ENCODE results near the gene EFNA4. TPM values are rescaled to one million over a fixed set of nuclear protein-coding genes. Genes with fewer than 3 reads are reported as not detected.

Gene EFNA4
- total RNA-seq, 1 experiment from 2014 or later: 9.8 TPM

GRCh38 chr1:155066777-155067176, 3.2 kb downstream of the EFNA4 start:
- Histone ChIP-seq H3K36me3 (ENCODE audit: control insufficient read depth in 1 of 2, insufficient read depth in 2 of 2, low read length in 2 of 2) (peaks cover 0 to 13% of the 10 kb centered on the region in 2 experiments; a peak in 2 of 4 replicates), H3K27me3 (ENCODE audit: insufficient read depth, low read length) (no peaks in the 10 kb centered on the region), H3K9me3 (ENCODE audit: control insufficient read depth in 1 of 2, insufficient read depth in 1 of 2, low read depth in 1 of 2, low read length in 2 of 2) (no peaks in the 10 kb centered on the region), H3K4me2 (ENCODE audit: low read length) (no peak overlapping the region), H4K20me1 (ENCODE audit: insufficient read depth) (no peaks in the 10 kb centered on the region), H3K27ac (ENCODE audit: low read depth, low read length) (no peak overlapping the region), H3K79me2 (ENCODE audit: insufficient read depth, low read length) (0 out of 2 replicates have a peak, but pooled peaks cover 5% of the 10 kb centered on the region), H3K9me2 (ENCODE audit: insufficient read depth) (no peaks in the 10 kb centered on the region), H3K9ac (ENCODE audit: low read length) (no peak overlapping the region), H3K4me3 (replicated peaks in 1 of 2; ENCODE audit: low read depth in 1 of 2, low read length in 2 of 2) (no peak overlapping the region), H2AFZ (ENCODE audit: low read depth, low read length, poor library complexity, severe bottlenecking) (no peak overlapping the region), H3K4me1 (ENCODE audit: control insufficient read depth in 1 of 2, insufficient read depth in 2 of 2, low read length in 2 of 2) (peaks cover 30 to 50% of the 10 kb centered on the region in 2 experiments)
- CTCF ChIA-PET: interaction anchor here (6.7 kb wide), 1 partner anchor 19 kb away, joined by 44 read pairs; no protein-coding TSS in a partner anchor
- RAD21 ChIA-PET (ENCODE audit: low non-redundant PET in 1 of 2, low total read pairs in 2 of 2, uncharacterized antibody in 2 of 2, unreplicated experiment in 2 of 2): no interaction called here
- no peak for ATAC-seq
- intact Hi-C loops (cut with micrococcal nuclease): no loop called here
- POLR2A ChIA-PET: interaction anchor here (1.4 kb wide), 1 partner anchor 18 kb away, joined by 3 read pairs; no protein-coding TSS in a partner anchor
- DNase-seq (ENCODE audit: low read depth, low spot score): no peak
- no peak for TF ChIP-seq RAD21 (IDR thresholded peaks at IDR 0.05; ENCODE audit: low read depth)
- no TSS peak for BruUV-seq (replicated peaks)

DNA sequence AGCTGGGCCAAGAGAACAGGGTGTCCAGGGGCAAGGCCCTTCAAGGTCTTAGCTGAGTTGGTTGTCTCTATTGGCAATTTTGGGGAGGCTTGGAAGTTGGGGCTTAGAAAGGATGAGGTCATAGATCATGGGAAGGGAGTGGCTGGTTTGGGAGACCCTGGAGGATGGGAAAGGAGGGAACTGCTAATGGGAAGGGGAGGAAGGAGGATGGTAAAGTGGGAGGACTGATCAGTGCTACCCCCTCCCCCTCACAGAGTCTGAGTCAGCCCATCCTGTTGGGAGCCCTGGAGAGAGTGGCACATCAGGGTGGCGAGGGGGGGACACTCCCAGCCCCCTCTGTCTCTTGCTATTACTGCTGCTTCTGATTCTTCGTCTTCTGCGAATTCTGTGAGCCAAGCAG, 5.1 kb downstream of the EFNA4 start:
- 0 out of 2 replicates have a peak, but pooled peaks cover 5% of the 10 kb centered on the region for H3K79me2 ChIP-seq (ENCODE audit: insufficient read depth, low read length)
- H3K4me2 ChIP-seq (ENCODE audit: low read length): no peak overlapping the region
- intact Hi-C loops (cut with micrococcal nuclease): no loop called here
- H3K36me3 ChIP-seq (ENCODE audit: control insufficient read depth in 1 of 2, insufficient read depth in 2 of 2, low read length in 2 of 2): peaks cover 0 to 13% of the 10 kb centered on the region in 2 experiments; a peak in 2 of 4 replicates
- H3K27me3 ChIP-seq (ENCODE audit: insufficient read depth, low read length): no peaks in the 10 kb centered on the region
- no peaks in the 10 kb centered on the region for H3K9me3 ChIP-seq (ENCODE audit: control insufficient read depth in 1 of 2, insufficient read depth in 1 of 2, low read depth in 1 of 2, low read length in 2 of 2)
- RAD21 ChIA-PET (ENCODE audit: low non-redundant PET in 1 of 2, low total read pairs in 2 of 2, uncharacterized antibody in 2 of 2, unreplicated experiment in 2 of 2): no interaction called here
- H3K4me3 ChIP-seq (replicated peaks in 1 of 2; ENCODE audit: low read depth in 1 of 2, low read length in 2 of 2): no peak overlapping the region
- H4K20me1 ChIP-seq (ENCODE audit: insufficient read depth): no peaks in the 10 kb centered on the region
- H3K27ac ChIP-seq (ENCODE audit: low read depth, low read length): no peak overlapping the region
- CTCF ChIA-PET: interaction anchor here (6.7 kb wide), 1 partner anchor 17 kb away, joined by 44 read pairs; no protein-coding TSS in a partner anchor
- DNase-seq (ENCODE audit: low read depth, low spot score): no peak
- no peak overlapping the region for H2AFZ ChIP-seq (ENCODE audit: low read depth, low read length, poor library complexity, severe bottlenecking)
- no peak for TF ChIP-seq EZH2 (IDR thresholded peaks at IDR 0.05)
- no peak for TF ChIP-seq ELF1 (IDR thresholded peaks at IDR 0.05; ENCODE audit: borderline replicate concordance, low read depth)
- TF ChIP-seq ZFX (IDR thresholded peaks at IDR 0.05): no peak
- no peak for TF ChIP-seq CEBPB (IDR thresholded peaks at IDR 0.05; ENCODE audit: low read depth)
- no peak for TF ChIP-seq JUND (IDR thresholded peaks at IDR 0.05)
- no peak for TF ChIP-seq CBX3 (IDR thresholded peaks at IDR 0.05; ENCODE audit: low read depth)
- no peak overlapping the region for H3K9ac ChIP-seq (ENCODE audit: low read length)
- BruUV-seq (replicated peaks): no TSS peak
- H3K9me2 ChIP-seq (ENCODE audit: insufficient read depth): no peaks in the 10 kb centered on the region
- no peak for ATAC-seq
- POLR2A ChIA-PET: interaction anchor here (1.3 kb wide), 1 partner anchor 10 kb away, joined by 3 read pairs; the partner anchor contains the start of gene EFNA3
- H3K4me1 ChIP-seq (ENCODE audit: control insufficient read depth in 1 of 2, insufficient read depth in 2 of 2, low read length in 2 of 2): peaks cover 15 to 32% of the 10 kb centered on the region in 2 experiments
